HL-60/S4 (cell line): ENCODE measurements around the gene CMTM4.
"Not testable (repeated sequence)": the region's sequence is repeated elsewhere in the genome, so short reads cannot be mapped to it uniquely, and the experiment has no call there.

Source experiments
- in situ Hi-C: fragments of 300-500 bp; cut with MboI; formaldehyde crosslinking; loops from 2 replicates; pipeline ENCODE4 v1.14.3; 2022; ENCODE audit warnings: low sequenced_read_pairs

CMTM4 gene

DNA sequence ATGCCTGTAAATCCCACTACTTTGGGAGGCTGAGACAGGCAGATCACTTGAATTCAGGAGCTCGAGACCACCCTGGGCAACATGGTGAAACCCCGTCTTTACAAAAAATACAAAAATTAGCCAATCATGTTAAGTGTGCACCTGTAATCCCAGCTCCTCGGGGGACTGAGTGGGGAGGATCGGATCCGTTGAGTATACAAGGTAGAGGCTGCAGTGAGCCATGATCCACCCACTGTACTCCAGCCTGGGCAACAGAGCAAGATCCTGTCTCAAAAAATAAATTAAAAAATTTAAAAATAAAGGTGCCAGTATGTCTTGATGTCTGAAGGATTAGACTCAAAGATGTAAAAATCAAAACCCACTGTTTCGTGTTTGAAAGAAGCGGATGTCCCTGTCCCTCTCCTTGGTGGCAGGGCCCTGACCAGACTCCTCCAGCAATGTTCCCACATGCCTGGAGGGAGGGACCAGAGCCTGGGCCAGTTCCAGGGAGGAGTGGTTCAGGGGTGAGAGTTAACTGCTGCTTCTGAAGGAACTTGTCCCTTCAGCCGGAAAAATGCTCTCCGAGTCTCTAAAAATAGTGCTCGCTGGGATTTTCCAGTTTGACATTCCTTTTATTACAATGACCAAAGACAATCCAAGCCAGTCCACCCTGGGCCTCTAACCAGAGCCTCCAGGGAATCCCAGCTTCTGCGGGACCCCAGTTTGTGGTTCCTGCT, 9.4 kb upstream of the CMTM4 start:
- in situ Hi-C loops, result no loop called here

DNA sequence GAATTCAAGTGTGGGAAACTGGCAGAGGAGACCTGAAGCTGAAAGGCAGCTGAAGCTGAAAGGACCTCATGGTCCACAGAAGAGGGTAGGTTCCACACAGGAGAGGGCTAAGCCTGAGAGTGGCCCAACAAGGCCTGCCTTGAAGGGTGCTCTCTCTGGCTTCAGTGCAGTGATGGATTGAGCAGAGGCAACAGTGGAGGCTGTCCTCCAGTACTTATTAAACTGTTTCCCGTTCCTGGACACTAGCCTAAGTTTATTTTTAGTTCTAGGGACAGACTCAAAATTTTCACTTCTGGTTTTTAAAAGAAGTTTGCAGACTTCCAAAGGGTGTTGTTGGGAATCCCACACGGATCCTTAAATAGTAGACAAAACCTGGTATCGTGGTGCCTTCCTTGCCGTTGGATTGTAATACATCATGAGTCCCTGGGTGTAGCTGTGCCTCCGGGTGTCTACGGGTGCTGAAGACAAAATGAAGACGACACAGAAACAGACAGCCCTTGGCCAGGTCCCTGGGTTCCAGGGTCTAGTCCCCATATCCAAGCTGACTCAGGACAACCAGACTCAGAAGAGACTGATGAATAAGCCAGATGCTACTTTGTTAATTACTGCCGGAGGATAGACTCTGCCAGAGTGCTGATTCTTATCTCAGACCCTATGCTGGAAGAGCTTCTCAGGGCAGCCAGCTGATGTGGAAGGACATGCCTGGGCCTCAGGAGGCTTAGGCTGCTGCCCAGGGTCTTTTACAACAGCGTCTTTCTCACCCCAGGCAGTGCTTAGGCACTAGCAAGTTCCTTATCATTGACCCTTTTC, 7.1 kb upstream of the CMTM4 start:
- in situ Hi-C loops, result no loop called here

DNA sequence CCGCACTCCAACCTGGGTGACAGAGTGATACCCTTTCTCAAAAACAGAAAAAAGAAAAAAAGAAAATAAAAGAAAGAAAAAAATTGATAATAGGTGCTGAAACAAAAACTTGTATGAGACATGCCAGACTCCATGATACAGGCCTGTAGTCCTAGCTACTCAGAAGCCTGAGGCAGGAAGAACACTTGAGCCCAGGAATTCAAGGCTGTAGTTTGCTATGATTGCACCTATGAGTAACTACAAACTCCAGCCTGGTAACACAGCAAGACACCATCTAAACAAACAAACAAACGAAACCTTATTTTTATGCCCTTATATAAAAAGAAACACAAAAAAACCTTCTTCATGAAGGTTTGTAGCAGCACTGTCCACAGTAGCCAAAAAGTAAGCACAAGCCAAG, 5.0 kb upstream of the CMTM4 start:
- in situ Hi-C loops, result no loop called here

DNA sequence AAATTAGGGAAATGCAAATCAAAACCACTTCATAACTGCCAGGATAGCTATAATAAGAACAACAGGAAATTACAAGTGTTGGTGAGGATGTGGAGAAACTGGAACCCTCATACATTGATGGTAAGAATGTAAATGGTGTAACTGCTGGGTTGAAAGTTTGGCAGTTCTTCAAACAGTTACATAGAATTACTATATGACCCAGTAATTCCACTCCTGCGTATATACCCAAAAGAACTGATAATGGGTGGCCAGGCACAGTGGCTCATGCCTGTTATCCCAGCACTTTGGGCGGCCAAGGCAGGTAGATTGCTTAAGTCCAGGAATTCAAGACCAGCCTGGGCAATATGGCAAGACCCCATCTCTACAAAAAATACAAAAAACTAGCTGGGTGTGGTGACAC, 4.5 kb upstream of the CMTM4 start:
- in situ Hi-C loops, result no loop called here

DNA sequence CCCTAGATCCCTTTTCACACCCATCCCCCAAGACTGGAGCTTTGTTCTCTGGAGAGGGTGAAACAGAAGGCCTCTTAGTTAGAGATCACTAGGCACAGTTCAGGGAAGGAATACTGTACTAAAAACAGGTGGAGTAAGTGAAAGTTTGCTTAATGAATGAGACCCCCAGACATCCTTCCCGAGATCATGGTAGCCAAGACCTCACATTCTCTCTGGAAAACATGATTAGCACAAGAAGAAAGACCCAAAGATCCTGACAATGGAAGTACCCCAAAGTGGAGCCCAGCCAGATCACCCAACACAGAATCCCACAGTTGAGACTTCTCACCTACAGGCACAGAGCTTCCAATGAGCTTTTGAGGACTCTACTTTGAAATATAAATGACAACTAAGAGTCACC, 3.4 kb upstream of the CMTM4 start:
- in situ Hi-C loops, result no loop called here

DNA sequence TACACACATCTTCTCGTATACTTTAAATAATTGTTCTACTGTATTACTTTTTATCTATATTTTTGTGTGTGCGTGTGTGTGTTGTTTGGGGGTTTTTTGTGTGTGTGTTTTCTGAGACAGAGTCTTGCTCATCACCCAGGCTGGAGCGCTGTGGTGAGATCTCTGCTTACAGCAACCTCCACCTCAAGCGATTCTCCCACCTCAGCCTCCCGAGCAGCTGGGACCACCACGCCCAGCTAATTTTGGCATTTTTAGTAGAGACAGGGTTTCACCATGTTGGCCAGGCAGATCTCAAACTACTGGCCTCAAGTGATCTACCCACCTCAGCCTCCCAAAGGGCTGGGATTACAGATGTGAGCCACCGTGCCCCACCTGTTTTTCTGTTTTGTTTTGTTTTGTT, 1.5 kb upstream of the CMTM4 start:
- in situ Hi-C loops, result no loop called here

DNA sequence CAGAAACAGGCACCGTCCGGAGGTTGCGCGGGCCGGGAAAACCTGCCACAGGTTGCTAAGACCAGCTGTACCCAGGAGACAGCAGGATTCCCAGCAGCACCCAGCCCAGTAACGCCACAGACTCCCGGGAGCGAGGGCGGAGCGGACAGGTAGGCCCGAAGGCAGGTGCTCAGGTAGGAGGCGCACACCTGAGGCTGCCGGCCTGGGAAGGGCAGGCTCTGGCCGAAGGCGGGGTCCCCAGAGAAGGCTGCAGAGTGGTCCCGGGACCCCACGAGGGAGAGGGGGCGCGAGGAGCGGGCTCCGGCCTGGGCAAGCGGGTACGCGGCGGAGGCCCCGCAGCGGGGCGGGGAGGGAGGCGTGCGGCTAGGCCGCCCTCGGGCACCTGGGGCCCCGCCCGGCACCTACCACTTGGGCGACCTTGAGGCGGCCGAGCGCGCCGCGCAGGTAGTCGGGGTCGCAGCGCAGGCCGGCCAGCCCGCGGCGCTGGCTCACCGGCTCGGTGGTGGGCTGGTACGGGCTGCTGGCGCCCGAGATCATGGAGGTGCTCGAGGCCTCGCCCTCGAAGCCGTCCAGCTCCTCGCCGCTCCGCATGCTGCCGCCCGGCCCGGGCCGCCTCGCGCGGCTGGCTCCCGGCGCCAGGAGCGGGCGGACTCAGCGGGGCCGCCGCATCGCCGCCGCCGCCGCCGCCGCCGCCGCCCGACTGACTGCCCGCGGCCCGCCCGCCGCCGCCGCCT, 441 bp downstream of the CMTM4 start:
- in situ Hi-C loops, result no loop called here

DNA sequence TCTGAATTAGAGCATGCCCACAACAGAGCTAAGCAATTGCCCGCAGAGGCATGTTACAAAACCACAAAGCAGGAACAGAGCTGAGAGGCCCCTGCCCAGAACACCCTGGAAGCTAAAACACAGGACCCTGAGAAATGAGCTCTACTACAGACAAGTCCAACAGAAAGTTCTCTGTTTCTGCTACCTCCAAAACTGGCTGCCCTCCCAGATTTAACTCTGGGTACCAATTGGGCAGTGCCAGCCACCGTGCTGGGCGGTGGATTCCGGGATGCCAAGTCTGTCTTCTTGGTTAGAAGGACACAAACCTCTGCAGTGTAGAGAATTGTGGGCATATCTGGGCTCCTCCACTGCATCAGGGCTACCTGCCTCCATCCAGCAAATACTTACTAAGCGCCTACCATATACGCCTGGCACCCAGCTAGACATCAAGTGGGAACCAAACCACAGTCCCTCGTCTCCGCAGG, 1.0 kb downstream of the CMTM4 start:
- in situ Hi-C loops, result no loop called here

DNA sequence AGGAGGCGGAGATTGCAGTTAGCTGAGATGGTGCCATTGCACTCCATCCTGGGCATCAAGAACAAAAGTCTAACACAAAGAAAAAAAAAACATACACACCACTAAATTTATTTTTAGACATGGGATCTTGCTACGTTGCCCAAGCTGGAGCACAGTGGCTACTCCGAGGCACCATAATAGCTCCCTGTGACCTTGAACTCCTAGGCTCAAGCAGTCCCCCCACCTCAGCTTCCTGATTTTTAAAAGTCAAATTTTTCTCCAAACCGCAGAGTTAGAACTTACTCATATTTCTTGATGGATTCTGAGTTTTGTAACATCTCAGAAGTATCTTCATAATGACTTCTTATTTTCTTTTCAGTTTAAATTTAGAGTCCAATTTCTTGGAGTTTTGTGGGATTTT, 3.4 kb downstream of the CMTM4 start:
- in situ Hi-C loops, result no loop called here

DNA sequence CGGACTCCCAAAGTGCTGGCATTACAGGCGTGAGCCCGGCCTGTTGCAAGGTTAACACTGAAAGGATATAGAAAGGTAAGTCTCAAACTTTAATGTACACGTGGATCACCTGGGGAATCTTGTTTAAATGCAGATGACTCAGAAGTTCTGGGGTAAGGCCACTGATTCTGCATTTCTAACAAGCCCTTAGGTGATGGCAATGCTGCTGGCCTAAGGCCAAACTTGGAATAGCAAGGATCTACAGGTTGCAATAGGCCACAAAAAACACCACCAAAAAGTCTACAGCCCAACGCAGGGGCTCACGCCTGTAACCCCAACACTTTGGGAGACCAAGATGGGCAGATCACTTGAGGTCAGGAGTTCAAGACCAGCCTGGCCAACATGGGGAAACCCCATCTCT, 4.2 kb downstream of the CMTM4 start:
- in situ Hi-C loops, result no loop called here

DNA sequence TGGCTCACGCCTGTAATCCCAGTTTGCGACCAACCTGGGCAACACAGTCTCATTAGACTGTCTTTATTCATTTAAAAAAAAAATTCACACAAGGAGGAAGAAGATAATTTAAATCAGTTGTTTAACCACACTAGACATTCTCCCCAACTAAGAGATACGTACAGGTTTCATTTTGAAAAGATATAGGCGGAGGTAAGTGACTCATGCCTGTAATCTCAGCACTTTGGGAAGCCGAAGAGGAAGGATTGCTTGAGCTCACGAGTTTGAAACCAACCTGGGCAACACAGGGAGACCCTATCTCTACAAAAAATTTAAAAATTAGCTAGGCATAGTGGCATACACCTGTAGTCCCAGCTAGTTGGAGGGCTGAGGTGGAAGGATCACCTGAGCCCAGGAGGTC, 5.3 kb downstream of the CMTM4 start:
- in situ Hi-C loops, result no loop called here

DNA sequence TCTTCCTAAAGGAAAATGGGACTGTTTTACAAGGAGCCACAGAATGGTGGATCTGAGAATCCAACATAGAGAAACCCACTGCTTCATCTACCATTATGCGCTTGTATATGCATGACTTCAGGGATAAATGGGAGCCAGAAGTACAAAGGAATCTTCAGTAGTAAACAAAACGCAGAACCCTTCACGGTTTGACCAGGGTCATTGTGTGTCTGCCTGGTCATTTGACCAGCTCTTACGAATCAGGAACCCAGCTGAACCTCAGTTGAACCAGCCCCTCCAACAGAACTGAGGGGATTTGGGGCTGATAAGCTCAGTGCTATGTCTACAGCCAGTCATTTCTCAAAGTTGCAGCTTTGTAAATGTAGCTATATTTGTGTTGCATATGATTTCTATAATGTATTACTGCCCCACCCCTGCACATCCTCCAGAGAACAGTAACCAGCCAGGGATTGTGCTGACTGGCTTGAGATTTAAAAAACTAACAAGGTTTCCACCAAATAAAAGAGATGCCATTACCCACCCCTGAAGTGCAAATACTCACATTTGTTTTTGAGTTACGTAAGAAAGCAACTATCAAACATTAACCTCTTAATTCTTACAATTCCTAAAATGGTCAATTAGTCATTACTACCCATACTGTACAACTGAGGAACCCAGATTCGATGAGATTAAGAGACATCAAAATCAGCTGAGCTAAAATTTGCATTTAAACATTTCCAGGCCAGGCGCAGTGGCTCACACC, 6.3 kb downstream of the CMTM4 start:
- in situ Hi-C loops, result no loop called here

DNA sequence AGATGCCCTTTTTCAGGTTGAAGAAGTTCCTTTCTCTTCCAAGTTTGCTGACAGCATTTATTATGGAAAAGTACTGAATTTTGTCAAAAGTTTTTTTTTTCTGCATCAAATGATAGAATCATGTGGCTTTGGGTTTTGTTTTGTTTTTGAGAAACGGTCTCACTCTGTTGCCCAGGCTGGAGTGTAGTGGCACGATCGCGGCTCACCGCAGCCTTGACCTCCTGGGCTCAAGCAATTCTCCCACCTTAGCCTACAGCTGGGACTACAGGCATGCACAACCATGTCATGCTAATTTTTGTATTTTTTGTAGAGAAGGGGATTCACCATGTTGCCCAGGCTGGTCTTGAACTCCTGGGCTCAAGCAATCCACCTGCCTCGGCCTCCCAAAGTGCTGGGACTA, 7.3 kb downstream of the CMTM4 start:
- in situ Hi-C loops, result no loop called here

DNA sequence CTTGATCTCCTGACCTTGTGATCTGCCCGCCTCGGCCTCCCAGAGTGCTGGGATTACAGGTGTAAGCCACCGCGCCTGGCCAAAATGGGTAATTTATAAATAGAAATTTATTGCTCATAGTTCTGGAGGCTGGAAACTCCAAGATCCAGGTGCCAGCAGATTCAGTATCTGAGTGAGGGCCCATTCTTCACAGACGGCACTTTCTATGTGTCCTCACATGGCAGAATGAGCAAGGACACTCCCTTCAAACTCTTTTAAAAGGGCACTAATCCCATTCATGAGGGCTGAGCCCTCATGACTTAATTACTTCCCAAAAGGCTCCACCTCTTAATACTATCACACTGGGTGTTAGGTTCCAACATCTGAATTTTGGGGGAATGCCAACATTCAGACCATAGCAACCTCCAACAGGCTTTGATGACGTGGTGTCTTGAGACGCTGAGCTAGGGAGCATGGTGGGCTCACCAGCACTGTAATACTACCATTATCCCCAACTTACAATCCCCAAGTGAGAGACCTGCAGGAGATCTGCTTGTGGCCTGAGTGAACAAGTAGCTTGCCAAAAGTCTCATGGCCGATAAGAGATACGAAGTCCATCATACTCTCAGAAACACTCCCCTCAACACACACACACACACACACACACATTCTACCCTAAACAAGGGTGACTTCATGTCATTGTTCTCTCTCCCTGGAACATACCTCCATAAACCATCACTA, 8.5 kb downstream of the CMTM4 start:
- in situ Hi-C loops, result no loop called here

DNA sequence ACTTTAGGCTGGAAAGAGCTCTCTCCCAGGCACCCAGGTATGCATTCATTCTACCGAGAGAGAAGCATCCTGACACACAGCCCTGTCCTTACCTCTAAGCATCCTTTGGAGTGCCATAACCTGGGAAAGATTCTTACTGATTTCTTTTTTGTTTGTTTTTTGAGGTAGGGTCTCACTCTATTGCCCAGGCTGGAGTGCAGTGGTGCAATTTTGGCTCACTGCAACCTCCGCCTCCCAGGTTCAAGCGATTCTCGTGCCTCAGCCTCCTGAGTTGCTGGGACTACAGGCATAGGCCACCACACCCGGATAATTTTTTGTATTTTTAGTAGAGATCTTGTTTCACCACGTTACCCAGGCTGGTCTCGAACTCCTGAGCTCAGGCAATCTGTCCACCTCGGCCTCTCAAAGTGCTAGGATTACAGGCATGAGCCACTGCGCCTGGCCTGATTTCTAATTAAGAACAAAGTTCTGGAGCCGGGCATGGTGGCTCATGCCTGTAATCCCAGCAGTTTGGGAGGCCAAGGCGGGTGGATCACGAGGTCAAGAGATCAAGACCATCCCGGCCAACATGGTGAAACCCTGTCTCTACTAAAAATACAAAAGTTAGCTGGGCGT, 10.9 kb downstream of the CMTM4 start:
- in situ Hi-C loops, result not testable (repeated sequence)

DNA sequence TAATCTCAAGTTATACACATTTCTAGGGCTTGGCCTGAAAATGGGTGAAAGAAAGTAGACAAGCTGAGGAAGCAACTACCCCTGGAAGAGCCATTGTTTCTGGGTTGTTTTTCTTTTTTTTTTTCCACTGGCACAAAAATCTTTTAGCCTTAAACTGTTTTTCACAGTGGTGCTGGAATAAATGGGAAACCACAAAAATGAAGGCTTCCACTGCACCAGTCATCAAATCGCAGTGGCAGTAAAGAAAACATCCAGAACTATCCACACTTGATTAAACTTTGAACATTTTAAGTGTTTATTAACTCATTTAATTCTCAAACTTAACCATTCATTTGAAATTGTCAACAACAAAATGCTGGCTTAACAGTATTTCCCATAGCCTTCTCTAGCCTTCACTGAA, 14.3 kb downstream of the CMTM4 start:
- in situ Hi-C loops, result no loop called here

DNA sequence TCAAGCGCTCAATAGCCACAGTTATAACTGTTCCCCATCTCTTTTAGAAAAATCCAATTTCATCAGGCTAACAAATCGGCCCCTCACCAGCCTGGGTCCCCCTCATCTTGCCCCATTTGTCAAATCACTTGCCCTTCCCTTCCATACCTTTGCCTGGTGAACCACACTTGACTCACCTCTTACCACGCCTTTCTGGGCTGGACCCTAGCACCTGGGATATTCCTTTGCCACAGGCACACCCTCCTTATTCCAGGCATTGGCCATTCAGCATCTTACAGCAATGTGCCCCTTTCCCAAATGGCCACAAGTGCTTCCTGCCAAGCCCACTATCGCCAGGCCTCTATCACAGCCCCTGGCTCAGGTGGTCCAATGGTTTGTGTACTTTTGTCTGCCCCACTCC, 14.9 kb downstream of the CMTM4 start:
- in situ Hi-C loops, result no loop called here

DNA sequence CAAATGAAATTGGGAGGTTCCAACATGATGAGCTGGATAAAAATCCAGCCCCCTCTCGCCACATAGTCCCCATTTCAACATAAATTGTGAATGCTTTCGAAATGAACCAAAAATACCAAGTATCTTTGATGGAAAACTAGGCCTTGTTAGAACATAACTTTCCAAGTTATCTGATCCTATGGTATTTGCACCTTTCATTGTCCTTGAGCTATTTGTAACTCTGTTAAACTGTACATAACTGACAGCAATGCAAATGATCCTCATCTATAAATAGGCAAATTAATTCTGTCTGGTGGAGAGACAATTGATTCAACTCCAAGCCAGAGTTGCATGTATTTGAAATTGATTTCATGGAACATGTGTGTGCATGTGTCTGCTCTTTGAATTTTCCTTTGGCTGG, 18.2 kb downstream of the CMTM4 start:
- in situ Hi-C loops, result no loop called here

DNA sequence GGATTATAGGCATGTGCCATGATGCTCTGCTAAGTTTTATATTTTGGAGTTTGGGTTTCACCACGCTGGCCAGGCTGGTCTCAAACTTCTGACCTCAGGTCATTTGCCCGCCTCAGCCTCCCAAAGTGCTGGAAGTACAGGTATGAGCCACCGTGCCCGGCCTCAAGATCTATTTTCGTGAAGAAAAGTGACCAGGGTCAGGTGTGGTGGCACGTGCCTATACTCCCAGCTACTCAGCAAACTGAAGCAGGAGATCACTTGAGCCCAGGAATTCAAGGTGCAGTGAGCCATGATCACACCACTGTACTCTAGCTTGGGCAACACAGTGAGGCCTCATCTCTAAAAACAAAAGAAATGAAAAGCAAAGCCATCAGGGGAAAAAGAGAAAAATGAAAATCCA, 18.7 kb downstream of the CMTM4 start:
- in situ Hi-C loops, result no loop called here

DNA sequence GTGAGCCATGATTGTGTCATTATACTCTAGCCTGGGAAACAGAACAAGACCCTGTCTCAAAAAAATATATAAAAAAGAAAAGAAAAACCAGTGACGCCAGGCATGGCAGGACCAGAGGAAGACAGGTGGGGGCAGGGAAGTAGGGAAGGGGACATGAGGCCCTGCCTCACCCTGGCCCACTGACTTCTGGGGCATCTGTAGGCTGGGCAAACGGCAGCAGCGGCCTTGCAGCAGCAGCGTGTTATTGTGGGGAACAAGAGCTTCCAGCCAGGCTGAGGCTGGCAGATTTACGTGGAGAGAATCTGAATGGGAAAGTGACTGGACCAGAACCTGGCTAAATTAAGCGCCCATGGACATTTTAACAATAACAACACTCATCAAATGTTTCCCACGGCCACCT, 19.4 kb downstream of the CMTM4 start:
- in situ Hi-C loops, result no loop called here
